Breast epithelium (tissue), 4 donors: Measurements from ENCODE around the gene FXYD3. TPM values are rescaled to one million over a fixed set of nuclear protein-coding genes. Genes with fewer than 3 reads are reported as not detected.

Experiments used
- DNase-seq, 2 donors: peaks; one replicate each; pipeline ENCODE4 v3.0.0-alpha.2; 2019; ENCODE audit warnings: low spot score in 2 of 2
- H3K27ac ChIP-seq, 2 donors: fragments of 200-600 bp; sonication (generic) in 1 of 2; one replicate each; pipeline ENCODE4 v1.5.1; 2016 to 2019; ENCODE audit warnings: mild to moderate bottlenecking in 1 of 2
- H3K27me3 ChIP-seq, 2 donors: fragments of 200-600 bp; sonication (generic) in 1 of 2; one replicate each; pipeline versions ENCODE4 v1.5.1 to v1.6.0; 2017 to 2019; ENCODE audit warnings: control low read depth in 1 of 2, mild to moderate bottlenecking in 1 of 2
- H3K36me3 ChIP-seq: fragments of 200-600 bp; one replicate; pipeline ENCODE4 v1.5.1; 2019
- H3K4me1 ChIP-seq, 2 donors: fragments of 200-600 bp; sonication (generic); one replicate each; pipeline ENCODE4 v1.5.1; 2016 to 2019; ENCODE audit warnings: control low read depth in 1 of 2
- H3K4me3 ChIP-seq, 3 donors: fragments of 200-600 bp; sonication (generic); 1 replicate in 2 of 3; 2 replicates in 1 of 3; pipeline ENCODE4 v1.5.1; 2016 to 2019; ENCODE audit warnings: mild to moderate bottlenecking in 3 of 3, moderate library complexity in 2 of 3
- H3K9me3 ChIP-seq, 2 donors: fragments of 200-600 bp; sonication (generic) in 1 of 2; one replicate each; pipeline ENCODE4 v1.5.1; 2016 to 2019; ENCODE audit warnings: control low read depth in 1 of 2
- POLR2A ChIP-seq: fragments of 450-650 bp; IDR thresholded peaks from one replicate; pipeline ENCODE4 v1.6.1; 2016; ENCODE audit warnings: antibody characterized with exemption, mild to moderate bottlenecking, moderate library complexity
- POLR2AphosphoS5 ChIP-seq, 3 donors: sonication (generic); formaldehyde crosslinking; IDR thresholded peaks; one replicate each; pipeline ENCODE4 v1.6.1; 2017; ENCODE audit warnings: antibody characterized with exemption in 3 of 3
- intact Hi-C: fragments of 100-400 bp; cut with DNase I; formaldehyde crosslinking; loops from one replicate; pipeline ENCODE4 v1.15.1; 2023; ENCODE audit warnings: low total_unique reads
- total RNA-seq, 3 donors: library from RNA; depleted of rRNA; stranded (reverse); fragments of >200 nt; gene quantifications; one replicate each; pipeline ENCODE4 v1.1.0, GENCODE V29; 2016
- TF ChIP-seq, protein P1 (sequence below), 3 donors: fragments of 450-650 bp; IDR thresholded peaks; one replicate each; pipeline ENCODE4 v1.5.1; 2016 to 2017; ENCODE audit warnings: antibody characterized with exemption in 3 of 3, mild to moderate bottlenecking in 3 of 3, moderate library complexity in 3 of 3

Gene FXYD3
- total RNA-seq, 3 donors from 2014 or later = 135 to 318 TPM; not detected in 1

DNA sequence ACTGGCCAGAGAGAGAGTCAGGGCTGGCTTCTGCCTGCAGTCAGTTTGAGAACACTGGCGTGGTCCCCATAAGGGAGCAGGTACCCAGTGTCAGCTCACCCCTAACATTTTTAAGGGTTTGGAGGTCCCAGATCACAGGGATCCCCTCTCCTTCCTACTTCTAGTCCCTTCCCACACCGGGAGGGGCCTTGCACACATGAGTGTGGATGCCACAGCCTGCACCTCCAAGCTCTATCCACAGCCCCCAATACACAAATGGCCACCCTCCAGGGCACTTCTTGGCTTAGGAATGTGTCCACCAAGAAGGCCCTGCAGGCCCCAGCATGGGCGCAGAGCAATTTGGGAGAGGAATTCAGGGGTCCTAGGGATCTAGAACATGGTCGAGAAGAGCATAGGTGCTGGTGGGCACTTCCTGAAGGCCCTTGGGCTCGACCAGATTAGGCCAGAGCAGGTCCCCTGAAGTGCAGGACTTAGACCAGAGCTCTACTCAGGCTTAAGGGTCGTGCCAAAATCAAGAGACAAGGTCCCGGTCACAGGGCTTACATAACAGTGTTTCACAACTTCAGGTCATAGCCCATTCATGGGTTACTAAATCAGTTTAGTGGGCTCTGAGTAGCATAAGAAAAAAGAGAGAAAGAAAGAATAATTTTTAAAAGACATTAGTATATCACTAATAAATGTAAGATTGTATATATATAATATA lies 54.9 kb downstream of the FXYD3 start:
- no peak for DNase-seq
- intact Hi-C loops = no loop called here
- TF ChIP-seq POLR2AphosphoS5 (IDR thresholded peaks at IDR 0.05) = no peak
- TF ChIP-seq, protein P1, sequence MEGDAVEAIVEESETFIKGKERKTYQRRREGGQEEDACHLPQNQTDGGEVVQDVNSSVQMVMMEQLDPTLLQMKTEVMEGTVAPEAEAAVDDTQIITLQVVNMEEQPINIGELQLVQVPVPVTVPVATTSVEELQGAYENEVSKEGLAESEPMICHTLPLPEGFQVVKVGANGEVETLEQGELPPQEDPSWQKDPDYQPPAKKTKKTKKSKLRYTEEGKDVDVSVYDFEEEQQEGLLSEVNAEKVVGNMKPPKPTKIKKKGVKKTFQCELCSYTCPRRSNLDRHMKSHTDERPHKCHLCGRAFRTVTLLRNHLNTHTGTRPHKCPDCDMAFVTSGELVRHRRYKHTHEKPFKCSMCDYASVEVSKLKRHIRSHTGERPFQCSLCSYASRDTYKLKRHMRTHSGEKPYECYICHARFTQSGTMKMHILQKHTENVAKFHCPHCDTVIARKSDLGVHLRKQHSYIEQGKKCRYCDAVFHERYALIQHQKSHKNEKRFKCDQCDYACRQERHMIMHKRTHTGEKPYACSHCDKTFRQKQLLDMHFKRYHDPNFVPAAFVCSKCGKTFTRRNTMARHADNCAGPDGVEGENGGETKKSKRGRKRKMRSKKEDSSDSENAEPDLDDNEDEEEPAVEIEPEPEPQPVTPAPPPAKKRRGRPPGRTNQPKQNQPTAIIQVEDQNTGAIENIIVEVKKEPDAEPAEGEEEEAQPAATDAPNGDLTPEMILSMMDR (IDR thresholded peaks at IDR 0.05) = no peak
- no peak for TF ChIP-seq POLR2A
- Histone ChIP-seq H3K4me1 (no peaks in the 10 kb centered on the region), H3K27ac (peak overlapping the region in 1 of 2 donors; percentile 19), H3K9me3 (peaks cover 7 to 15% of the 10 kb centered on the region in 2 donors), H3K27me3 (no peaks in the 10 kb centered on the region), H3K36me3 (no peaks in the 10 kb centered on the region), H3K4me3 (no peak overlapping the region)

DNA sequence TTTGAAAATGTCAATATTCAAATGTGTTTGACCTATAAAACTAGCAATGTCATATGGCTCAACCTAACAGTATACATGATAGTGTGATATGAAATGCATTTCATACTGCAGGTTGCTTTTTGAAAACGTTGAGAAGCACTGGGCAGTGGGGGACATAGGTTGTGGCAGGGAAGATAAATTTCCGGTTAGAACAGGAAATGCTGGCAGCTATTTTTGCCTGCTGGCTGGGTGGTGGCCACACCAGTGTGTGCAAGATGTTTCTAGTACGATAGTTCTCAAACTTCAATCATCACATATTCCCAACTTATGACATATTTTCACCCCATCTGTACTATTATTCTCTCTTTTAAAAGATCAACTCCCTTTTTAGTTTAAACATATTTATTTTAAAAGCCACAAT lies 56.1 kb downstream of the FXYD3 start:
- Histone ChIP-seq H3K9me3 (peaks cover 0 to 3% of the 10 kb centered on the region in 2 donors), H3K27me3 (no peaks in the 10 kb centered on the region), H3K36me3 (no peaks in the 10 kb centered on the region), H3K4me3 (no peak overlapping the region), H3K27ac (no peak overlapping the region), H3K4me1 (peaks cover 0 to 5% of the 10 kb centered on the region in 2 donors)
- DNase-seq = no peak
- intact Hi-C loops = no loop called here
- TF ChIP-seq, protein P1 (IDR thresholded peaks at IDR 0.05) = no peak
- no peak for TF ChIP-seq POLR2A
- TF ChIP-seq POLR2AphosphoS5 (IDR thresholded peaks at IDR 0.05) = no peak

Other genes with a start within 250 kb of the FXYD3 start
- 1 to 10 TPM; 1.6 to 3.8 (median 2.0) TPM for gene ZNF30, start 188.9 kb upstream of the FXYD3 start, total RNA-seq
- 10 to 100 TPM in 2 of 3 donors, 1 to 10 TPM in 1; 6.4 to 11.6 (median 11.1) TPM for gene ZNF792, start 151.6 kb upstream of the FXYD3 start, total RNA-seq
- 10 to 100 TPM; 30.6 to 56.0 (median 38.6) TPM for gene GRAMD1A, start 115.5 kb upstream of the FXYD3 start, total RNA-seq
- 10 to 100 TPM in 1 of 3 donors, 1 to 10 TPM in 2; 5.1 to 14.6 (median 8.5) TPM for gene SCN1B, start 85.4 kb upstream of the FXYD3 start, total RNA-seq
- gene HPN, start 74.1 kb upstream of the FXYD3 start, total RNA-seq = 10 to 100 TPM in 1 of 3 donors, 1 to 10 TPM in 2; 1.8 to 18.0 (median 8.5) TPM
- 10 to 100 TPM in 1 of 3 donors, 1 to 10 TPM in 2; 4.3 to 37.8 (median 5.3) TPM for gene LGI4, start 19.2 kb downstream of the FXYD3 start, total RNA-seq
- gene FXYD1, start 23.0 kb downstream of the FXYD3 start, total RNA-seq = 10 to 100 TPM; 15.5 to 75.5 (median 34.7) TPM
- gene FXYD7, start 27.4 kb downstream of the FXYD3 start, total RNA-seq = not detected
- gene FXYD5, start 38.9 kb downstream of the FXYD3 start, total RNA-seq = 10 to 100 TPM; 52.4 to 56.7 (median 56.2) TPM
- gene FAM187B, start 112.9 kb downstream of the FXYD3 start, total RNA-seq = under 1 TPM in 1 of 3 donors, not detected in 2; 0.44 TPM
- 10 to 100 TPM in 2 of 3 donors, 1 to 10 TPM in 1; 3.7 to 37.5 (median 35.1) TPM for gene LSR, start 133.2 kb downstream of the FXYD3 start, total RNA-seq
- 100 to 1,000 TPM in 1 of 3 donors, 10 to 100 TPM in 2; 72.7 to 117 (median 77.3) TPM for gene USF2, start 153.1 kb downstream of the FXYD3 start, total RNA-seq
- 1 to 10 TPM in 1 of 3 donors, not detected in 2; 1.5 TPM for gene HAMP, start 166.7 kb downstream of the FXYD3 start, total RNA-seq
- 1 to 10 TPM in 1 of 3 donors, not detected in 2; 4.2 TPM for gene MAG, start 176.3 kb downstream of the FXYD3 start, total RNA-seq
- gene CD22, start 213.4 kb downstream of the FXYD3 start, total RNA-seq = 1 to 10 TPM in 2 of 3 donors, under 1 TPM in 1; 0.33 to 7.8 (median 4.8) TPM
- not detected for gene FFAR1, start 232.1 kb downstream of the FXYD3 start, total RNA-seq
- gene FFAR3, start 242.6 kb downstream of the FXYD3 start, total RNA-seq = under 1 TPM in 2 of 3 donors, not detected in 1; 0.16 to 0.33 TPM